HG02938 (cell line): Measurements from ENCODE around the gene INVS.

Experiments
- ATAC-seq: cut with Tn5 transposase; IDR thresholded peaks from one replicate; pipeline ENCODE4 v1.9.1; 2021; ENCODE audit warnings: mild to moderate bottlenecking, moderate library complexity; ENCODE audit not compliant: unreplicated experiment

INVS gene

DNA sequence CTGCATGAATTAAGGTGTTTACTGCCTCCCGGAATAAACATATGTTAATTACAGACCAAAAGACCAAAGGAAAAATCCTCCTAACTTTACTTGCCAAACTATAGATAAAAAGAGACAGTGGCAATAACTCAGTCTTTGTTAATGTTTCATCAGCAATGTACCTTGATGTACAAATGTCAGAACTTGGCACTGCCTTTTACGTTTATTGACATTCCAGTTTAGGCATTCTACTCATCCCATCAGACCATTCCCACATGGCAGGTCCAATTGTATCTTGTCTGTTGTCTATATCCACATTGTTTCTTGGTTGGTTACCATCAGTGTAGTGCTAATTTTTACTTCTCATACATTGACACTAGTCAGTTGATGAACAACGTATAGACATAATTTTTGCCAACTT lies 168.2 kb downstream of the INVS start:
- no peak for ATAC-seq

- no peak for ATAC-seq
These were observed 169.2 kb downstream of the INVS start for GRCh38 chr9:100268271-100268670.

DNA sequence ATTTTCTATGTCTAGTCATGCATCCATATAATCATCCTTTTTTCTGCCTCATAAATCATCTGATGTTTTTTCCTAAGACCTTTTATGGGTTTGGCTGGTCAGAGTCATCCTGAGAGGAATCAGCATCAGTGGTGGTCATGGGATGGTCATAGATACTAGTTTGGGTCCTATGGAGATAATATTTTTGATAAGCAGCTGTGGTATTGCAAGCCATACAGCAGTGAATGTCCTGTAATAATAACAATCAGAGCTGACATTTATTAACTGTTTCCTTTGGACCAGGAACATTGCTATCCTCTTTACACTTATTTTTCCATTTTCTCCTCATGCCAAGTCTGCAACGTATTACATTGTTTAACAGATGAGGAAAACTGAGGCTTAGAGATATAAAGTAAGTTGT lies 170.6 kb downstream of the INVS start:
- no peak for ATAC-seq

DNA sequence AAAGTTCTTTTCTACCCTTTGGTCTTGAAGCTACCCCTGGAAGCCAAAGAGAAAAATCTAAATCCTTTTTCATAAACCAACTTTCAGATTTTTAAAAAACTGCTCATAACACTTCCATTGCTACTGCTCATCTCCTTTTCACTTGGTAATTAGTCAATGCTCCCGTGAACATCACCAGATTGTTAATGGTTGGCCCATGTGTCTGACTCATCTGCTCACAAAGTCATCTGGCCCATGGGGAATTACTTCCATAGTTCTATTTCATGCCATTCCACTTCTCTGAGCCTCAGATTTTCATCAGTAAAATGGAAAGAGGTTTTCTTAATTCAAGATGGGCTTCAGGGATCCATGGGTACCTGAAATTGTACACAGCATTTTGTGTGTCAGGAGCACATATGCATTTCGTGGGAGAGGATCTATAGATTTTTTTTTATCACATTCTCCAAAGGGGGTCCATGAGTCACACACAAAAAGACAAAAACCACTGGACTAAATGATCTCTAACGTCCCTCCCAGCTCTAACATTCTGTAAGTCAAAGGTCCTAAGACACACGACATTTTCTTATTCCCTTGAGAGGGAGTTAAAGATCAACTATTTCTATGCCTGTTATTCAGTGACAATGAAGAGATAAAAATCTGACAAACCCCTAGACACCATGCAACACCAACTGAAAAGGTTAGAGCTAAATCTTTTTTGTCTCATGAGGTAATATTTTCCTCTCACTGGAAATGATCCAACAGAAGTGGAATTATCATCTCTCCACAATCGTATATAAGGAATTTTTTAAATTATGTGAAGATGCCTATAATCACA lies 178.3 kb downstream of the INVS start:
- ATAC-seq: no peak

- ATAC-seq: no peak
These were observed 182.0 kb downstream of the INVS start for GRCh38 chr9:100281066-100281465.

- no peak for ATAC-seq
These were observed 182.8 kb downstream of the INVS start for GRCh38 chr9:100281676-100282387.

- no peak for ATAC-seq
These were observed 183.3 kb downstream of the INVS start for GRCh38 chr9:100282388-100282719.

- no peak for ATAC-seq
These were observed 185.2 kb downstream of the INVS start for GRCh38 chr9:100284247-100284646.

GRCh38 chr9:100285080-100285479 lies 186.0 kb downstream of the INVS start:
- ATAC-seq: no peak

GRCh38 chr9:100285601-100286000 lies 186.6 kb downstream of the INVS start:
- no peak for ATAC-seq

DNA sequence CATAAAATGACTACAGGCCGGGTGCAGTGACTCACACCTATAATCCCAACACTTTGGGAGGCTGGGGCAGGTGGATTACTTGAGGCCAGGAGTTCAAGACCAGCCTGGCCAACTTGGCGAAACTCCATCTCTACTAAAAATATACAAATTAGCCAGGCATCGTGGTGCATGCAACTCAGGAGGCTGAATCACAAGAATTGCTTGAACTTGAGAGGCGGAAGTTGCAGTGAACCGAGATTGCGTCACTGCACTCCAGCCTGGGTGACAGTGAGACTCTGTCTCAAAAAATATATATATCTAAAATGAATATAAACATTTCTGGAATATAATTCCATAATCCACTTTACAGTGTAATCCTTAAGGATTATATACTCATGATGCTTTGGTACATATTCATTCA lies 187.2 kb downstream of the INVS start:
- no peak for ATAC-seq

- ATAC-seq: no peak
These were observed 188.1 kb downstream of the INVS start for GRCh38 chr9:100287186-100287585.

DNA sequence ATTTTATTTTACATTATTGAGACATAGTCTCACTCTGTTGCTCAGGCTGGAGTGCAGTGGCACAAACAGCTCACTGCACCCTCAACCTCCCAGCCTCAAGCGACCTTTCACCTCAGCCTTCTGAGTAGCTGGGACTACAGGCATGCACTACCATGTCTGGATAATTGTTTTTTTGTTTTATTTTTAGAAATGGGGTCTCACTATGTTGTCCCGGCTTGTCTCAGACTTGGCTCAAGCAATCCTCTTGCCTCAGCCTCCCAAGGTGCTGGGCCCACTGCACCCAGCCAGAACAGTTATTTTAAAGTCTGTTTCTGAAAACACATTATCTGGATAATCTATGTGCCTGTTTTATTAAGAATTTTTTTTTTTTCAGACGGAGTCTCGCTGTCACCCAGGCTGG lies 191.7 kb downstream of the INVS start:
- ATAC-seq: no peak

GRCh38 chr9:100292414-100292813 lies 193.4 kb downstream of the INVS start:
- ATAC-seq: no peak

GRCh38 chr9:100294341-100294740 lies 195.3 kb downstream of the INVS start:
- no peak for ATAC-seq

GRCh38 chr9:100294806-100295205 lies 195.8 kb downstream of the INVS start:
- ATAC-seq: no peak

DNA sequence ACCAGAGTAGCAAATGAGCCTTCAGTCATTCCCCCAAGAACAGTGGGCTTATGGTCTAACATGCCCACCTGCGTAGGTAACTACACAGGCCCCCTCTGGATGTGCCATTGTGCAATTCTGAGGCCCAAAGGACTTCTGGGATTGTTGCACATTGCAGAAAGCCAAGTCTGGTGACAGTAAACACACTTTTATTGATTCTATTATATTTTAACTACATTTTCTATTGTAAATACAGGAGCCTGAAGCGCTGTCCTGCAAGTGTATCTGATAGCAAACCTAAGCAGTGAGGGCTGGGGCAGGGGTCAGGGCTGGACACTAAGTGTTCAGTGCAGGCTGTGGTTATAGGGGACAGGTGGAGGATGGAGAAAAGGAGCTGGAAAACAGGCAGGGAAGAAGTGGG lies 196.2 kb downstream of the INVS start:
- no peak for ATAC-seq

GRCh38 chr9:100296407-100296806 lies 197.4 kb downstream of the INVS start:
- no peak for ATAC-seq

GRCh38 chr9:100298378-100298777 lies 199.3 kb downstream of the INVS start:
- no peak for ATAC-seq

DNA sequence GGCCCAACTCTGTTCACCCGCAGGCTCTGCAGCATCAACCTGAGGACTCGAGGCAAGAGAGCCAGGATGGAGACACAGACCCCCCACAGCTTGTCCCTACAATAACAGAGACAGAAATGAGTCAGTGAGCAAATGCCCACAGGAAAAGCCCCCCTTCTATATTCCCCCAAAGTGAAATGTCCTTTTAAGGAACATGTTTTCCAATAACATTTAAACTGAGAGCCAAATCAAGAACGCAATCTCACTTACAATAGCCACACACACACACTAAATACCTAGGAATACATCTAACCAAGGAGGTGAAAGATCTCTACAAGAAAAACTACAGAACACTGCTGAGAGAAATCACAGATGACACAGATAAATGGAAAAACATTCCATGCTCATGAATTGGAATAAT lies 204.7 kb downstream of the INVS start:
- no peak for ATAC-seq

GRCh38 chr9:100306283-100306682 lies 207.2 kb downstream of the INVS start:
- no peak for ATAC-seq

GRCh38 chr9:100307080-100307479 lies 208.0 kb downstream of the INVS start:
- no peak for ATAC-seq
